Ishikawa (cell line): ENCODE data around the gene KCNF1.

ENCODE experiments used
- CEBPB ChIP-seq: IDR thresholded peaks from 2 replicates; pipeline ENCODE4 v1.6.1; 2012
- CREB1 ChIP-seq: IDR thresholded peaks from 2 replicates; pipeline ENCODE4 v1.6.1; 2012; ENCODE audit warnings: low read depth
- EGR1 ChIP-seq: IDR thresholded peaks from 2 replicates; pipeline ENCODE4 v1.6.1; 2012
- EP300 ChIP-seq: IDR thresholded peaks from 2 replicates; pipeline ENCODE4 v1.6.1; 2012; ENCODE audit warnings: borderline replicate concordance
- FOXM1 ChIP-seq: IDR thresholded peaks from 2 replicates; pipeline ENCODE4 v1.6.1; 2012; ENCODE audit warnings: low read depth, borderline replicate concordance
- NFIC ChIP-seq: IDR thresholded peaks from 2 replicates; pipeline ENCODE4 v1.6.1; 2012
- RAD21 ChIP-seq: IDR thresholded peaks from 2 replicates; pipeline ENCODE4 v1.6.1; 2012; ENCODE audit warnings: low read depth
- TAF1 ChIP-seq: IDR thresholded peaks from 2 replicates; pipeline ENCODE4 v1.6.1; 2012; ENCODE audit warnings: low read depth, mild to moderate bottlenecking
- TCF12 ChIP-seq: IDR thresholded peaks from 2 replicates; pipeline ENCODE4 v1.6.1; 2012; ENCODE audit warnings: low read depth
- TEAD4 ChIP-seq: IDR thresholded peaks from 2 replicates; pipeline ENCODE4 v1.6.1; 2012
- YY1 ChIP-seq: IDR thresholded peaks from 2 replicates; pipeline ENCODE4 v1.6.1; 2012; ENCODE audit warnings: low read depth
- ZBTB7A ChIP-seq: IDR thresholded peaks from 2 replicates; pipeline ENCODE4 v1.6.1; 2012; ENCODE audit warnings: low read depth
- TF ChIP-seq, protein P1 (sequence below): IDR thresholded peaks from 2 replicates; pipeline ENCODE4 v1.6.1; 2012
- TF ChIP-seq, protein P2 (sequence below): IDR thresholded peaks from 2 replicates; pipeline ENCODE4 v1.6.1; 2012

DNA sequence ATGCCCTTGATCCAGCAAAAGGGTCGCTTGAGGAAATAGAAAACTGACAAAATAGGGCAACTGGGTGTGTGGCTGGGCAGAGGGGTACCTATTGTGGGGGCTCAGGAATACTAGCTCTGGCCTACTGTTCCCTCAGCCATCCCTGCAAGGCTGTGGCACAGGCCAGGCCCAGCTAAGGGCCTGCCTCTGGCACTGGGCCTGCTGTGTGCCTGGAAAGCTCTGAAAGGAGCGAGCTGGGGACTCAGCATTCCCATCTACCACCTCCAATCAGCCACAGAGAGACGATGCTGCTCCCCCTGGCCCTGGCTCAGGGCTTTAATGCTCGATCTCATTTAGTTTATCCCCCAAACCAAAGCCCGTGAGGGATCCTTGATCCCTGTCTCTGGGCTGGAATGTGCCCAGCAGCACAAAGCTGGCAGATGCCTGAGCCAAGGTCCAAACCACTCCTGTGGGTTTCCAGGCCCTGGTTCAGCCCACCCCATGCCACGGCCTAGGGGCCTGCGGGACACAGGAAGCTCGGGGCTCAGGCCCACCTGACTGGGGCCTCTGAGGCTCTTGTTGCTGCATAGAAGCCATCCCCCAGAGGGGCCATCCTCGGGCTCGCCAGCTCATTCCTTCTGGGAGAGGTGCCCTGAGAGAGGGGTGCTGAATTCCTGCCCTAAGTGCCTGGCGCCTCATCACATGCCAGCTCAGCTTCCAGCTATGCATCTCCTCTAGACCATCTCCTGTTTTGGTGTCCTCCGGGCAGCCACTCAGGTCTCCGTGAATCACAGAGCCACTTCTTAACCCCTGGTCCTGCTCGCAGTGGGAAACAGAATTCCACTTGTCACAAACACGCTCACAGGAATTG is 43.0 kb upstream of the KCNF1 start:
- no peak for TF ChIP-seq TAF1
- TF ChIP-seq TCF12, result no peak
- no peak for TF ChIP-seq EP300
- no peak for TF ChIP-seq YY1
- TF ChIP-seq, protein P1, sequence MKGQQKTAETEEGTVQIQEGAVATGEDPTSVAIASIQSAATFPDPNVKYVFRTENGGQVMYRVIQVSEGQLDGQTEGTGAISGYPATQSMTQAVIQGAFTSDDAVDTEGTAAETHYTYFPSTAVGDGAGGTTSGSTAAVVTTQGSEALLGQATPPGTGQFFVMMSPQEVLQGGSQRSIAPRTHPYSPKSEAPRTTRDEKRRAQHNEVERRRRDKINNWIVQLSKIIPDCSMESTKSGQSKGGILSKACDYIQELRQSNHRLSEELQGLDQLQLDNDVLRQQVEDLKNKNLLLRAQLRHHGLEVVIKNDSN, result no peak
- TF ChIP-seq TEAD4, result no peak
- TF ChIP-seq FOXM1, result no peak
- no peak for TF ChIP-seq NFIC
- TF ChIP-seq EGR1, result no peak
- TF ChIP-seq CEBPB, result no peak
- TF ChIP-seq, protein P2, sequence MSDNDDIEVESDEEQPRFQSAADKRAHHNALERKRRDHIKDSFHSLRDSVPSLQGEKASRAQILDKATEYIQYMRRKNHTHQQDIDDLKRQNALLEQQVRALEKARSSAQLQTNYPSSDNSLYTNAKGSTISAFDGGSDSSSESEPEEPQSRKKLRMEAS, result no peak
- no peak for TF ChIP-seq RAD21
- no peak for TF ChIP-seq ZBTB7A
- no peak for TF ChIP-seq CREB1
